ENCODE results near the gene CCDC187.
"Not testable (repeated sequence)": the region's sequence is repeated elsewhere in the genome, so short reads cannot be mapped to it uniquely, and the experiment has no call there.

CCDC187 gene

GRCh38 chr9:136238342-136238732 lies 65.6 kb downstream of the CCDC187 start:
- no peak for DNase-seq (ENCODE audit: low read depth)

- DNase-seq (ENCODE audit: low read depth) = no peak
These were observed 66.2 kb downstream of the CCDC187 start for GRCh38 chr9:136237486-136238341.

GRCh38 chr9:136236471-136237410 lies 67.2 kb downstream of the CCDC187 start:
- DNase-seq (ENCODE audit: low read depth) = not testable (repeated sequence)

- no peak for DNase-seq (ENCODE audit: low read depth)
These were observed 68.0 kb downstream of the CCDC187 start for GRCh38 chr9:136235709-136236455.

GRCh38 chr9:136235171-136235570 lies 68.7 kb downstream of the CCDC187 start:
- DNase-seq (ENCODE audit: low read depth) = no peak

GRCh38 chr9:136234597-136234996 lies 69.3 kb downstream of the CCDC187 start:
- no peak for DNase-seq (ENCODE audit: low read depth)

GRCh38 chr9:136233868-136234267 lies 70.0 kb downstream of the CCDC187 start:
- no peak for DNase-seq (ENCODE audit: low read depth)

GRCh38 chr9:136233411-136233810 lies 70.5 kb downstream of the CCDC187 start:
- DNase-seq (ENCODE audit: low read depth) = no peak

- DNase-seq (ENCODE audit: low read depth) = no peak
These were observed 70.9 kb downstream of the CCDC187 start for GRCh38 chr9:136232969-136233368.

- DNase-seq (ENCODE audit: low read depth) = no peak
These were observed 72.2 kb downstream of the CCDC187 start for GRCh38 chr9:136231478-136232297.

GRCh38 chr9:136230773-136231172 lies 73.1 kb downstream of the CCDC187 start:
- DNase-seq (ENCODE audit: low read depth) = no peak

- DNase-seq (ENCODE audit: low read depth) = no peak
These were observed 73.5 kb downstream of the CCDC187 start for GRCh38 chr9:136230365-136230764.

- DNase-seq (ENCODE audit: low read depth) = no peak
These were observed 74.5 kb downstream of the CCDC187 start for GRCh38 chr9:136229096-136230065.

- DNase-seq (ENCODE audit: low read depth) = no peak
These were observed 75.6 kb downstream of the CCDC187 start for GRCh38 chr9:136228107-136228875.

GRCh38 chr9:136226680-136227407 lies 77.0 kb downstream of the CCDC187 start:
- no peak for DNase-seq (ENCODE audit: low read depth)

GRCh38 chr9:136225748-136226679 lies 77.9 kb downstream of the CCDC187 start:
- DNase-seq (ENCODE audit: low read depth) = peak; percentile 61

- no peak for DNase-seq (ENCODE audit: low read depth)
These were observed 78.5 kb downstream of the CCDC187 start for GRCh38 chr9:136225366-136225747.

Data from activated T-helper 9 cell treated with anti-CD3 and anti-CD28 coated beads, Interleukin-2, amount 50 U/mL, for 16 hours (primary cell).